Measurements from ENCODE around the gene HDAC3. TPM values are rescaled to one million over a fixed set of nuclear protein-coding genes. Genes with fewer than 3 reads are reported as not detected.
"Not testable (repeated sequence)": the region's sequence is repeated elsewhere in the genome, so short reads cannot be mapped to it uniquely, and the experiment has no call there.

HDAC3 gene
- total RNA-seq, 1 donor from 2014 or later: 56.0 TPM

DNA sequence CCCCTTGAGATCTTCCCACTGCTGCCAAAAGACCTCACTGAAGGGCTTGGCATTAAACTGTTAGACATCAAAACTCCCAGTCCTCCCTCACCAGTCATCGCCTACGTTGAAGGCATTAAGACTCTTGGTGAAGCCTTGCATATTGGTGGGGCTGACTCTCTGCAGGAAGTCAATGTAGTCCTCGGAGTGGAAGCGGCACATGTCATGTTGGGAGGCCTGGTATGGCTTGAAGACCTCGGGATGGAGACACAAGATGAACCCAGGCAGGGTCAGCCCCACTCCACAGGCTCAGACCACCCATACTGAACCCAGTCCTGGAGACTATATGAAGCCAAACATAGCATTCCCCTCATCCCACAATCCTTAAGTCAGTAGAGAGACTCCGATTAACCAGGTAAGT lies 1.9 kb downstream of the HDAC3 start:
- DNase-seq (ENCODE audit: low spot score): no peak

DNA sequence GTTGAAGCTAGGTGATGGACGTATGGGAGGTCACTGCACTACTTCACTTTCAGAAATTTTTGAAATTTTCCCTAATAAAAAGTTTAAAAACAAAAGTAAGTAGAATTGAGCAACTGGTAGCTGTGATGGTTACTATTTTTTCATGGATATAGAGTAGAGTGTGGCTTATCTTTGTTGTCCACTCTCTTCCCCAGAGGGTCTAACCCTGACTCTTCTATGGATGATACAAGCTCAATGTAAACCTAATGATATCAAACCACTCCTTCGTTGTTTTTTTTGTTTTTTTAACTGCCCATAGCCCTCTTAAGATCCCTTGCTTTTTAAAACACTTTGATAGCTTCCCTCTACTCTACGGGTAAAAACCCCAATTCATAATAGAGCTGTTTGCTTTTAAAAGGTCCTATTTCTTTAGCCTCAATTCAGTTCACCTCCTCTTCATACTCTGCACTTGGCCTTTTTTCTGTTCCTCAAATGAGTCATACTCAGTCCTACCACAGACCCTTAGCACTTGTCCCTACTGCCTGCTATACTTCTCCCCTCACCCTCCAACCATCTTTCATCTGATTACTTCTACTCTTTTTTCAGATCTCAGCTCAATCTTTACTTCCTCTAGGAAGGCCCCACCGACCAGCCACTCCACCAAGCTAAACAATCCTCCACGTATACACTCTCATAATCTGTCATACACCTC lies 2.6 kb downstream of the HDAC3 start:
- no peak for DNase-seq (ENCODE audit: low spot score)

DNA sequence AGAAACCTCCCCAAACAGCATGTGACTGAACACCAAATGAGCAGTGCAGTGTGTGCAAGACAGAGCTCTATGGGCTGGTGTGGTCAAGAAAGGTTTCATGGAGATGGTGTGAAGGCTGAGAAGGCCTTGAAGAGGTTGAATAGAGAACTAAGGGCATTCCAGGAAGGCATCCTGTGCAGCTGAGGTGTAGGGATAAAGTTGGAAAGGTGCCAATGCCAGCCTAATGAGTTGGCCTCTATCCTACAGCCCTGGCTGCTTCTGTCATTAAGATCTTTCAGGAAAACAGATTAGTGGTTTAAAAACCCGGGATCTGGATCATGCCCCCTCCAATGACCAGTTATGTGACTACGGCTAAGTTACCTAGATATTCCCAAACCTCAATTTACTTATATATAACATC lies 4.0 kb downstream of the HDAC3 start:
- no peak for DNase-seq (ENCODE audit: low spot score)

DNA sequence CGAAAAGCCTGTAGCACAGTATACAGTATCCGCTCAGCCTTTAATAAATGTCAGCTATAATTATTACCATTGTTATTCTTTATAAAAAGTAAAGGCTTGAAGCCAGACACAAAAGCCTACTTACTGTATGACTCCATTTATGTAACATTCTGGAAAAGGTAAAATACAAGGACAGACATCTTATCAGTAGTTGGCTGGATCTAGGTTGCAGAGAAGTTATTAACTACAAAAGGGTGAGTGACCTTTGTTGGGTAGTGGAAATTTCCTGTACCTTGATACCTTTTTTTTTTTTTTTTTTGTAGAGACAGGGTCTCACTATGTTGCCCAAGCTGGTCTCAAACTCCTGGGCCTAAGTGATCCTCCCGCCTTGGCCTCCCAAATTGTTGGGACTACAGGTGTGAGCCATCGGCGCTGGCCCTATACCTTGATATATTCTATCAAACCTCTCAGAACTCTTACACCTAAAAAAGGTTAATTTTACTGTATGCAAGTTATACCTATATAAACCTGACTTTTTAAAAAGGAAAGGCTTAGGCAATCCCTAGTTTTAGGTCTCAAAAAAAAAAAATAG lies 6.0 kb downstream of the HDAC3 start:
- no peak for DNase-seq (ENCODE audit: low spot score)

DNA sequence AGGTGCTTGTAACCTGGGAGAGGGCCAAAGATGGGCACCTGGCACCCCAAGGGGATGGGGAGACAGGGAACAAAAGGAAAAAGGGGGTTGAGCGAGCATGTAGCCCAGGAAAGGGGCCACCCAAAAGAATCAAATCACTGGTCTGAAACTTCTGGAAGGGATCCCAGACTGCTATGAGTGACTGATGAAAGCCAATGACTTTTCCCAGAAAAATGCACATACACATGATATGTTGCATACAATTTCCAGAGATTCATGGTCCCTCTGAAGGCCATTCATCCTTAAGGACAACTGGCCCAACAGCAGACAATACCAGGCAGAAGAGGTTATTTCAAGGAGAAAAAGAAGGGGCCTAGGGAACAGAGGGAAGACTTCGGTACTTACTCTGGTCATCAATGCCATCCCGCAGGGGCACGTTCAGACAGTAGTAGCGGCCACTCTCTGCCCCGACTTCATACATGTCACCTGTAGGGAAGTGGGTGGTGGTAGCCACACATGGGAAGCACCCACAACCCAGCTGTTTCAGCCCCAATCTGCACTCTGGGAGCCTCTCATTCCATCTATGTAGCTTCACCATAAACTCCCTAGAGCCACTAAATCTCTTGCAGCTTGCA lies 8.4 kb downstream of the HDAC3 start:
- no peak for DNase-seq (ENCODE audit: low spot score)

DNA sequence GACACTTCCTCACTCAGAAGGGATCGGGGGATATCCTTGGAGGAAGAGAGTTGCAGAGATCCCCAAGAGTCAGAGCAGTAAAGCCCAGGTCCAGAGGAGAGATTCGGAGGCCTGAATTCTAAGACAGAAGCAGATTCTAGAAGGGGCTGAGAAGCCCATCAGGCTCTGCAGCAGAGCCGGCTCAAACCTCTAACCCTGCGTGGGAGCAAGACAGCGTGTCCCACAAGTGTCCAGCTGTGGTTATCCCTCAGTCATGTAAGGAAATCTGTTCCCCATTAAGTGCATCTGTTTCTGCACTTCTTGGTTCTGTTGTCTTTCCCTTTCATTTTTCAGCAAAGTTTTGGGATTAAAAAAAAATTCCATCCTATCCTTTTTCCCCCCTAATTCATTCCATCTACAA lies 13.0 kb downstream of the HDAC3 start:
- no peak for DNase-seq (ENCODE audit: low spot score)

DNA sequence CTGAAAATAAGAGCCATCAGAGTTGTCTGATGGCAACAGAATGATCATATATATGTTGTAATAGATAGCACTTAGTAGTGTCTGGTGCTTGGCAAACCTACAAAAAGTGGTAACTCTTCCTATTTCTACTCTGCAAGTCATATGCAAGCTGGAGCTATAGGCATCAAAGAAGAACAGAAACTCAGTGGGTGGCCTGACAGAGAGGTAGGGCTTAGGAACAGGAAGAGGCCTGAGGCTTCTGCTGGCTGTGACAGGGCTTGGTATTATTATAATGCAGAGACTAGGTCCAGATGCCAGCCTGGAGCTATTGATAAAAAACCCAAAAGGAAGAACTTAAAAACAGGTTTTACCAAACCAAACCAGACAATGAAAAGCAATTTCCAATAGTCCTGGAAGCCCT lies 13.5 kb downstream of the HDAC3 start:
- DNase-seq (ENCODE audit: low spot score): no peak

DNA sequence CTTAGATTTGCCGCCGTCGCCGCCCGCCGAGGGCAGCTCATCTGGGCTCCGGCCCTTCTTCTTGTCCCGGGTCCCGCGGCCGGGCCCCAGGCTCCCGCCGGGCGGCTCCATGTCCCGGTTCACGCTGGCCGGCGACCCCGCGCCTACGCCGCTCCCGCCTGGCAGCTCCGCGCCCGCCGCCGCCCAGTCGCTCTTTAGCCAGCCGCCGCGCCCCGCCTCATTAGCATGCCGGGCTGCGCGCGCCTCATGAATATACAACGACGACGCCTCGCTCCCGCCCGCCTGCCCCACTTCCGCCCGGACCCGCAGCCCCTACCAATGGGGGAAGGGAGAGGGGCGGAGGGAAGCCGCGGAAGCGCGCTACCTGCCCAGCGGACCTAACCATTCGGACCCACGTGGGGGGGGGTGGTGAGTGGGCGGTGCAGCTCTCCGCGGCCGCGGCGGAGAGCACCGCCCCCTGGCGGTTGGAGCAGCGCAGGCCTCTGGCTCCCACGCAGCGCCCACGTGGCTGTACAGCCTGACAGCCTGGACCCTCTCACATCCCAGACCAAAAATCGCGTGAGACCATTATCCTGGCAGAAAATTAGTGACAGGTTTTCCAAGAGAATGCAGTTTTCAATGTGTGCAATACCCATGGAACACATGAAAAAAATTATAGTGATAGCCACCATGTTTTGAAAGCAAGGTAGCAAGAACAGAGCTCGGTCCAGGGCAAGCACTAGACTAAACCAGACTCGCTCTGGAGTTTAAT lies 17.7 kb downstream of the HDAC3 start, which contains the start of gene DIAPH1:
Gene DIAPH1 (minus strand): TSS at position 197 of the 751 bp plus-strand sequence. CDS start 86 bp downstream, at position 111.
- DNase-seq (ENCODE audit: low spot score): peak; percentile 97

DNA sequence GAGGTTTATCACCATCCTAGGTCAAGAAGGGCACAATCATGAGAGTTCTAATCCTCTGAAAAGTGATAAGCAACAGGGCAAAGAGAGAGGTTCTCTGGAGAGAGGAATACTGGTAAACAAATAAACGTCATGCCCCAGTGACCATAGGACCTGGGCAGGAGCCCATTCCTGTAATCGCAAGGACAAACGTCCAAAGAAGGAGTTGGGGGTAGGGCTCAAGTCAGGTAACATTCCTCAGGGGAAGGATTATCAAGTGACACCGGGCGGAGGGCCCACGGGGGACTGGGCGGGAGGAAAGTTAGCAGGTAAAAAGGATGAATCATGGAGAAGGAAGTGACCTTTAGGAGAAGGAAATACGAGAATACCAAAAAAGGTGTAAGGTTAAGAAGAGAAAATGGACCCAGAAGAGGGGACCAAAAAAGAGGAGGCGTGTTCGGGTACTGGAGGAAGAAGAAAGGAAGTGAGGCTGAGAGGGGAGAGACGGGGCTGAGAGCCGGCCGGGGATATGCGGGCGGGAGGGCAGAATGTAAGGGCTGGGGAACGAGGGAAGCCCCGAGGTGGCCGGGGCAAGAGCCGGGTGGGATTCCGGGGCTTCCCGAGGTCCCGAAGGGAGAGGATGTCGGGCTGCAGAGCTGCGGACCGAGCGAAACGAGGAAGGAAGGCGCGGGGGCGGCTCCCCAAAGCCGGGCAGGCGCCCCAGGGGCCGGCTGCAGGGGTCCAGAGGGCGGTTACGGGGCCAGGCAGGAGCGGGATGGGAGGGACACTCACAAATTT lies 18.4 kb downstream of the HDAC3 start:
- peak; percentile 66 for DNase-seq (ENCODE audit: low spot score)

DNA sequence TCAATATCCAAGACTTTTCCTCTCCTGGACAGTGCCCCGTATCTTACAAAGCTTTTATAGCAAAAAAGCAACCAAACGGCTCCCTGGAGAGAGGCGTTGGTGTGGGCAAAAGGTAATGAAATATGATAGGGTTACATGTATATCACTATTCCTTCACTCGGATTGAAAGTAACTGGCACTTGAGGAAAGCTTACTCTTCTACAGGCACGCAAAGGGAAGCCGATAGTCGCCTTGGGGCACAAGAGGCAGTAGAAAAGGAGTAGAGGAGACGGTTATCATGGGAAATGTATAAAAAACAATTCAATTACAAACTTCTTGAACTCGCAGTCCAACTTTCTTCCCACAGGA lies 19.0 kb downstream of the HDAC3 start:
- DNase-seq (ENCODE audit: low spot score): no peak

DNA sequence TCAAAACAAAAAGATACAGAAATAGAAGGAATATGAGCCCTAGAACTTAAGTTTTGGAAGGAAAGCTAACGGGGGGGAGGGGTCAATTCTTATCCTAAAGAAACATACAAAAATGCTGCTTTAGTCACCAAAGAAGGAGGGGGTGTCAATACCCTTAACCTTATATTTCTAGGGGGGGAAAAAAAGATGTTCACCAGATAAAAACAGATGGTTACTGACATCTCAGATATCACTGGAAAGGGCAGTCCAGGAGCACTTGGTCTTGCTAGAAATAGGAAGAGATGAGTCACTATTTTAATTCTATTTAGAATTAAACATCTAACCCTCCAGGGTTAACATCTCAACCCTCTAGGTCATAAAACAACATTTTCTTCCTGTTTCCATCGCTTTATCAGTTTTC lies 19.5 kb downstream of the HDAC3 start:
- no peak for DNase-seq (ENCODE audit: low spot score)

DNA sequence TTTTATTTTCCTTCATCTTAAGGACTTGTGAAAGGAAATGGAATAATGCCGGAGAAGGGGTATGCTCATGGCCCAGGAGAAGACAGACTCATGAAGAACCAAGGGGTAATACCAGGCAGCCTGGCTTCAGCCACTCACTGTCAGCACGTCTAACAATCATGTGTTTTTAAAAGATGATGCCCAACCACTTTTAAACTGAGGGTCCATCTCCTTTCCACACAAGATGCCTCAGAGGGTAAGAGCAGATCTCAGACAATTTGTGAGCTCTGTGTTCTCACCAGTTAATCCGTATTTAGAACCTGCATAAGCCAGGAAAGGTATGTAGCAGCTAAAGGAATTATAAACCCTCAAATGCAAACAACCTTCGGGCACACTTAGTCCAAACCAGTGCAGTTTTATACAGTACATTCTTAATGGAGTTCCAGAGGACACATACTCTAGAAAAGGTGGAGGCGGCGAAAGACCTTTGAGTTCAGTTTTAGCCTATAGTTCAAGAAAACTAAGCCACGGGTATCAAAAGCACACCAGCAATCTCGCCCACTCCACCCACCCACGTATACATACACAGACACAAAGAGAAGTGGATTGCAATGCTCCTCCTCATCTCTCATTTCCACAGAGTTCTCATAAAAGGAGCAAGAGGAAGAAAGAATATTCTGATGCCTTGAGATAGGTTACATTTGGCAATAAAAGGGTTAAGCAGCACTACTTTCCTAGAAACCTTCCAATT lies 20.5 kb downstream of the HDAC3 start:
- DNase-seq (ENCODE audit: low spot score): no peak

DNA sequence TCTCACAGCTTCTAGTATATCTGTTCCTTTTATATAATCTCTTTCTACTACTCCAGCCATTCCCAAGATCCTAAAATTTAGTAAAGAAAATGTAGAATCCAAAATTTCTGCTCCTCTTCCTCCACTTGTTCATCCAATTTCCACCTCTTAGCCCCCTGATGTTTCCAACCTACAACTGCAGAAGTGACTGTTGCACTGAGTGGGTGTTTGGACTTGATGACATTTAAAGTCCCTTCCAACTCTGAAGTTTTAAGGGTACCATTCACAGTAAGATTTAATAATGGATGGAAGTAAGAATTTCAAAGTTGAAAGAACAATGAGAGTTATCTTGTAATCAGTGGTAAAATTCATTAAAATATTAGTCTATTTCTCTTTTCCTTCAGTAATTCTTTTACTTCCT lies 23.3 kb downstream of the HDAC3 start:
- DNase-seq (ENCODE audit: low spot score): no peak

DNA sequence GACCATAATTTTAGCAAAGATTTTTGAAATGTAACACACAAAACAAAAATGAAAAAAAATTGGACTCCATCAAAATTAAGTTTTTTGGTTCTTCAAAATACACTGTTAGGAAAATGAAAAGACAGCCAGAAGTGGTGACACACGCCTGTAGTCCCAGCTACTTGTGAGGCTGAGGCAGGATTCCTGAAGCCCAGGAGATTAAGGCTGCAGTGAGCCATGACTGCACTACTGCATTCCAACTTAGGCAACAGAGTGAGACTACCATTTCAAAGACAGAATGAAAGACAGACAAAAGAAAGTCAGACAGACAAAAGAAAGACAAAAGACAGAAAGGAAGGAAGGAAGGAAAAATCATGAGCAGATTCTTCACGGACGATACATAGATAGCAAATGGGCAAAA lies 25.4 kb downstream of the HDAC3 start:
- no peak for DNase-seq (ENCODE audit: low spot score)

DNA sequence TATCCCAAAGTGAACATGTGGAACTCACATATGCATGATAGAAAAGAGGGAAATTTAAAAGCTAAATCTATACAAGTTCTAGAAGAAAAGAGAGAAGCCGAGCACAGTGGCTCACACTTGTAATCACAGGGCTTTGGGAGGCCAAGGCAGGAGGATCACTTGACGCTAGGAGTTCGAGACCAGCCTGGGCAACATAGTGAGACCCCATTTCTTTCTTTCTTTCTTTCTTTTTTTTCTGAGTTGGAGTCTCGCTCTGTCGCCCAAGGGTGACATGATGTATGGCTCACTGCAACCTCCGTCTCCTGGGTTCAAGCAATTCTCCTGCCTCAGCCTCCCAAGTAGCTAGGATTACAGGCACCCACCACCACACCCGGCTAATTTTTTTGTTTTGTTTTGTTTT lies 26.7 kb downstream of the HDAC3 start:
- DNase-seq (ENCODE audit: low spot score): not testable (repeated sequence)

DNA sequence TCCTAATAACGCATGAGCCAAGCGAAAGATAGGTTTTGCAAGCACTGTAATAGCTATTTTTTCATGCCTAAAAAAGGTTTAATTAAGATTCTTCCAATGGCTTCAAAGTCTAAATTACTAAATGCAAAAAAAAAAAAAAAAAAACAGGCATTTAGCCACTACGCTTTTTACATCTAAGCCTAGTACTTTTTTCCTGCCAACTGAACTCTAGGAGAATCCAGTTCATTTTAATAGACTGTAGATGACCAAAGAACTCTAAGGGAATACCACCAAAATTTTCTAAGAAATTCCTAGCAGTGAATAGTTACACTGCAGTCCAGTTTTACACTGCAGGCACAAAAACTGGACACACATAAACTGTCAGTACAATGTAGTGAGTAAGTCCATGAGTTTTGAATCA lies 27.6 kb downstream of the HDAC3 start:
- no peak for DNase-seq (ENCODE audit: low spot score)

DNA sequence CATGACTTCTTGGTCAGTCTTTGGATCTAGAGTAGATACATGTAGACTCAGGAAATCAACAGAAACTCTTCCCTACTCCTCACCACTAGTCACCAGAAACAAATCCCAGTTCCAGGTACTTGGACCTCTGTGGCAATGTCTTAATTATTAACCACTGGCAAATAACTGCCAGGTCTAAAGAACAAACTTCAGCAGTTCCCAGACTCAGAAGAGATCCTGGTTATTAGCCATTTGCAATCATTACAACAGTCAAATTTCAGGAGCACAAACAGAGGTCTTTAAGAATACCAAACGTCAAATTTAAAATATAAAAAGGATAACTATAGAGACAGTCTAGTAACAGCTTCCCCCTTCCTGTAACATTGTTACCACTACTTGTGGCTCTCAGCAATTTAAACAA lies 28.1 kb downstream of the HDAC3 start:
- no peak for DNase-seq (ENCODE audit: low spot score)

DNA sequence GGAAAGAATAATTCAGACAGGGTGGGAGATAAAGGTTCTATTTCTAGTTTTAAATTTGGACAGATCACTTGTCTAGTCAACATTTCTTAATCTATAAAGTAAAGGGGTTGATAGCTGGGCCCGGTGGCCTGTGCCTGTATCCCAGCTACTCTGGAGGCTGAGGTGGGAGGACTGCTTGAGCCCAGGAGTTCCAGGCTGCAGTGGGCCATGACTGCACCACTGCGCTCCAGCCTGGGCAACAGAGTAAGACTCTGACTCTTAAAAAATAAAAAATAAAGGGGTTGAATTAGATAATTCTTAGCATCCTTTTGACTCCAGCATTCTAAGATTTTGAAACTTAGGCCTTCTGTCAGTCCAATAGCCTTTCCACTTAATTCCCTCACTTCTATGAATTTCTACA lies 28.6 kb downstream of the HDAC3 start:
- no peak for DNase-seq (ENCODE audit: low spot score)

DNA sequence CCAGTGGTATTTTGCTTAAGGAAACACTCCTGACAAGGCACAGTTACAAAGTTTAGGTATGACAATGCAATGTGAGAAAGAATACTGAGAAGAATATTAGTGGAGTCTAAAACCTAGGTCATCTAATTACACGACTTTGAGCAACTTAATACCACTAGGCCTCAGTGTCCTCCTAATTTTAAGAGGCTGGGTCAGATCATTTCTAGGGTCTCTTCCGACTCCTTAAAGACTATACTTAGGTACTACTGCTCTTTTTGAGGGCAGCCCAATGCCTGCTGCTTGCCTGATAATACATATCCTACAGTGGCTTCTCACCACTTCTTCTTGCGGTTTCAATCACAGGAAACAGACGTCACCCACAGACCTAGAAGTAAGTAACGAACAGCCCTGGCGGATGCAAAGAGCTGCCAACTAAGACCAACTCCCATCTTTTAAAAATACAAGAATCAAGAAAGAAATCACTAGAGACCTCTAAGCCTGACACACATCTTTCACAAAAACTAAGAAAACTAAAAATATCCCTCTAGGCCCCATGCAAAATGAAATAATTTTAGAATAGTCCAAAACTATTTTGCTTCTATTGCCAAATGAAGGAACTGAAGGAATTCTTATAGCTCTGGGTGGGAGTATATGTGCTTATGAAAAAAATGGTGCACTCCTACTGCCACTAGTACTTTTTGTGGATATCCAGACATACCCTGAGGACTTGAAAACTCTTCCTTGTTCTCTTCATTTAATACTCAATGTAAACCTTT lies 30.9 kb downstream of the HDAC3 start:
- no peak for DNase-seq (ENCODE audit: low spot score)

DNA sequence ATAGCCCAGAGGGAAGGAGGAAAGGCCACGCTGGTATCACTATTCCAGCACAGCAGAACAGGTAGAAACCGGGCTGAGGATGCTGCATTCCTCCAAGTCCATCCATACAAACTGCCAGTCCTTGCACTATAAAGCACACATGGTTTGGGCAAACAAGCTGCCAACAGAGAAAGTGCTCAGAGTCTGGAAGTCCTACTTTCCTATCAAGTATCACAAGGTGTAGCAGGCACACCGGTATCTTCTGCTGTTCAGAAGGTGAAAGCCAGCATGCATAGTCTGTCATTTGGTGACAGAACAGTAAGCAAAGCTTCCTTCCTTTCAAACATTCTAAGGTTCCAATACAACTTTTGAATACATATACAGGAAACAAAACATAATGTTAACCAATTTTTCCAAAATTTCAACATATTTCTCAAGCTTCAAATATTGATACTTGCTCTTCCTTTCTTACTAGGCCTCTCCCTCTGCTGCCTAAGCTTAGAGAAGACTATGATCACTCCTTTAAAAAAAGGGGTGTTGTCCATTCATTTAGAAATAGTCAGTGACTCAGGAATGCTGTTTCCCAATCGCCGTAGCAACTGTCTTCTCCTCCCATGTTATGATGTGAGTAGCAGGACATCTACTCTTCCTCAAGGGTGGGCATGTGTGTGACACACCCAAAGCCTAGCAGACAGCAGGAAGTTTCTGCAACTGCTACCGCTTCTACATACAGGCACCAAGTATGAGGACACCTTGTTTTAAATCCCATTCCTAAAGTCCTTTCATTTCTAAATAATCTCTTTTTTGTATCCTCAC lies 32.5 kb downstream of the HDAC3 start:
- DNase-seq (ENCODE audit: low spot score): peak; percentile 52

Measured in ureter (tissue), 1 donor.